Chondrocyte (in vitro differentiated cells): ENCODE data around the gene GSG1L. TPM values are rescaled to one million over a fixed set of nuclear protein-coding genes. Genes with fewer than 3 reads are reported as not detected.

Experiments used
- DNase-seq: peaks from one replicate; pipeline ENCODE4 v3.0.0; 2021; ENCODE audit warnings: mixed read lengths, low spot score
- H3K27ac Mint-ChIP-seq: one replicate; pipeline ENCODE4 v1.8.0; 2021; ENCODE audit warnings: mild to moderate bottlenecking, moderate library complexity, mixed read lengths; ENCODE audit not compliant: unreplicated experiment
- H3K27me3 Mint-ChIP-seq: 2 replicates; pipeline ENCODE4 v1.8.0; 2021; ENCODE audit warnings: low read depth, mixed read lengths
- H3K36me3 Mint-ChIP-seq: 2 replicates; pipeline ENCODE4 v1.8.0; 2021; ENCODE audit warnings: low read depth, mixed read lengths
- H3K4me1 Mint-ChIP-seq: 2 replicates; pipeline ENCODE4 v1.8.0; 2021; ENCODE audit warnings: low read depth, mild to moderate bottlenecking, mixed read lengths
- H3K4me3 Mint-ChIP-seq: one replicate; pipeline ENCODE4 v1.8.0; 2021; ENCODE audit warnings: mild to moderate bottlenecking, moderate library complexity, mixed read lengths; ENCODE audit not compliant: unreplicated experiment
- H3K9me3 Mint-ChIP-seq: 2 replicates; pipeline ENCODE4 v1.8.0; 2021; ENCODE audit warnings: low read depth, mixed read lengths
- CTCF ChIP-seq: fragments of 200-600 bp; sonication (generic); IDR thresholded peaks from 2 replicates; pipeline ENCODE4 v1.5.0; 2021; ENCODE audit warnings: antibody characterized with exemption, mild to moderate bottlenecking, moderate library complexity
- total RNA-seq: library from RNA; stranded (reverse); gene quantifications from 3 replicates; pipeline ENCODE4 v1.2.1, GENCODE V29; 2021

Gene GSG1L
- total RNA-seq, 1 donor from 2014 or later, result not detected

GRCh38 chr16:27751233-27751632 lies 312.3 kb downstream of the GSG1L start:
- Mint-ChIP-seq H3K27me3 (no peaks in the 10 kb centered on the region), H3K27ac (no peak overlapping the region), H3K36me3 (peaks cover 11% of the 10 kb centered on the region), H3K4me1 (peaks cover 21% of the 10 kb centered on the region), H3K9me3 (no peaks in the 10 kb centered on the region), H3K4me3 (no peak overlapping the region)
- DNase-seq, result no peak
- no peak for TF ChIP-seq CTCF

- Mint-ChIP-seq H3K9me3 (peaks cover 2% of the 10 kb centered on the region), H3K36me3 (peaks cover 13% of the 10 kb centered on the region), H3K4me3 (no peak overlapping the region), H3K4me1 (peaks cover 21% of the 10 kb centered on the region), H3K27ac (no peak overlapping the region), H3K27me3 (no peaks in the 10 kb centered on the region)
- no peak for DNase-seq
- no peak for TF ChIP-seq CTCF
Measured at GRCh38 chr16:27749946-27750345, 313.6 kb downstream of the GSG1L start.

- Mint-ChIP-seq H3K27ac (peak overlapping the region; percentile 38), H3K36me3 (peaks cover 11% of the 10 kb centered on the region), H3K27me3 (no peaks in the 10 kb centered on the region), H3K9me3 (peaks cover 2% of the 10 kb centered on the region), H3K4me1 (peaks cover 16% of the 10 kb centered on the region), H3K4me3 (no peak overlapping the region)
- DNase-seq, result no peak
- no peak for TF ChIP-seq CTCF
Measured at GRCh38 chr16:27749547-27749875, 314.0 kb downstream of the GSG1L start.

GRCh38 chr16:27748868-27749546 lies 314.5 kb downstream of the GSG1L start:
- peaks cover 2% of the 10 kb centered on the region for H3K9me3 Mint-ChIP-seq
- peak; percentile 45 for TF ChIP-seq CTCF
- H3K4me3 Mint-ChIP-seq, result no peak overlapping the region
- H3K4me1 Mint-ChIP-seq, result peaks cover 12% of the 10 kb centered on the region
- no peaks in the 10 kb centered on the region for H3K27me3 Mint-ChIP-seq
- H3K27ac Mint-ChIP-seq, result peak overlapping the region; percentile 38
- peaks cover 11% of the 10 kb centered on the region for H3K36me3 Mint-ChIP-seq
- no peak for DNase-seq

GRCh38 chr16:27747946-27748345 lies 315.6 kb downstream of the GSG1L start:
- H3K36me3 Mint-ChIP-seq, result peaks cover 12% of the 10 kb centered on the region
- no peak for DNase-seq
- H3K4me3 Mint-ChIP-seq, result no peak overlapping the region
- no peaks in the 10 kb centered on the region for H3K27me3 Mint-ChIP-seq
- peaks cover 12% of the 10 kb centered on the region for H3K4me1 Mint-ChIP-seq
- no peak for TF ChIP-seq CTCF
- H3K9me3 Mint-ChIP-seq, result peaks cover 2% of the 10 kb centered on the region
- H3K27ac Mint-ChIP-seq, result no peak overlapping the region
